Astrocyte of the cerebellum (primary cell): ENCODE measurements around the gene CCDC167.

Source experiments
- DNase-seq: peaks from one replicate; pipeline ENCODE4 v3.0.0-alpha.2; 2011; ENCODE audit warnings: low read depth
- H3K4me3 ChIP-seq: 2 replicates; pipeline ENCODE4 v1.5.1; 2011; ENCODE audit warnings: mild to moderate bottlenecking, low read depth, low read length, moderate library complexity
- CTCF ChIP-seq: IDR thresholded peaks from 2 replicates; pipeline ENCODE4 v1.5.1; 2012; ENCODE audit warnings: low read length, low read depth, moderate library complexity, mild to moderate bottlenecking; ENCODE audit errors: missing control alignments
- in situ Hi-C: cut with HindIII; loops from 2 replicates; pipeline ENCODE4 v1.10.0; 2017; ENCODE audit warnings: low sequenced_read_pairs

The CCDC167 gene

GRCh38 chr6:37518116-37518515, 18.4 kb upstream of the CCDC167 start:
- DNase-seq: no peak
- in situ Hi-C loops: no loop called here
- TF ChIP-seq CTCF: no peak
- no peak overlapping the region for H3K4me3 ChIP-seq

- no peak overlapping the region for H3K4me3 ChIP-seq
- in situ Hi-C loops: no loop called here
- no peak for DNase-seq
- TF ChIP-seq CTCF: no peak
These were observed 17.7 kb upstream of the CCDC167 start for GRCh38 chr6:37517411-37517812.

GRCh38 chr6:37516920-37517405, 17.3 kb upstream of the CCDC167 start:
- in situ Hi-C loops: no loop called here
- DNase-seq: no peak
- no peak overlapping the region for H3K4me3 ChIP-seq
- no peak for TF ChIP-seq CTCF

- DNase-seq: no peak
- in situ Hi-C loops: no loop called here
- TF ChIP-seq CTCF: no peak
- no peak overlapping the region for H3K4me3 ChIP-seq
These were observed 16.6 kb upstream of the CCDC167 start for GRCh38 chr6:37516076-37516919.

GRCh38 chr6:37515712-37516075, 16.0 kb upstream of the CCDC167 start:
- TF ChIP-seq CTCF: no peak
- in situ Hi-C loops: no loop called here
- no peak for DNase-seq
- no peak overlapping the region for H3K4me3 ChIP-seq

- DNase-seq: no peak
- in situ Hi-C loops: no loop called here
- no peak for TF ChIP-seq CTCF
- H3K4me3 ChIP-seq: no peak overlapping the region
These were observed 15.1 kb upstream of the CCDC167 start for GRCh38 chr6:37514837-37515236.
